ENCODE measurements around the gene KNTC1. TPM values are rescaled to one million over a fixed set of nuclear protein-coding genes. Genes with fewer than 3 reads are reported as not detected.
"Not testable (repeated sequence)": the region's sequence is repeated elsewhere in the genome, so short reads cannot be mapped to it uniquely, and the experiment has no call there.

KNTC1 gene
- total RNA-seq, 1 experiment from 2014 or later = 111 TPM

- TF ChIP-seq, protein P1, sequence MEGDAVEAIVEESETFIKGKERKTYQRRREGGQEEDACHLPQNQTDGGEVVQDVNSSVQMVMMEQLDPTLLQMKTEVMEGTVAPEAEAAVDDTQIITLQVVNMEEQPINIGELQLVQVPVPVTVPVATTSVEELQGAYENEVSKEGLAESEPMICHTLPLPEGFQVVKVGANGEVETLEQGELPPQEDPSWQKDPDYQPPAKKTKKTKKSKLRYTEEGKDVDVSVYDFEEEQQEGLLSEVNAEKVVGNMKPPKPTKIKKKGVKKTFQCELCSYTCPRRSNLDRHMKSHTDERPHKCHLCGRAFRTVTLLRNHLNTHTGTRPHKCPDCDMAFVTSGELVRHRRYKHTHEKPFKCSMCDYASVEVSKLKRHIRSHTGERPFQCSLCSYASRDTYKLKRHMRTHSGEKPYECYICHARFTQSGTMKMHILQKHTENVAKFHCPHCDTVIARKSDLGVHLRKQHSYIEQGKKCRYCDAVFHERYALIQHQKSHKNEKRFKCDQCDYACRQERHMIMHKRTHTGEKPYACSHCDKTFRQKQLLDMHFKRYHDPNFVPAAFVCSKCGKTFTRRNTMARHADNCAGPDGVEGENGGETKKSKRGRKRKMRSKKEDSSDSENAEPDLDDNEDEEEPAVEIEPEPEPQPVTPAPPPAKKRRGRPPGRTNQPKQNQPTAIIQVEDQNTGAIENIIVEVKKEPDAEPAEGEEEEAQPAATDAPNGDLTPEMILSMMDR (conservative IDR thresholded peaks at IDR 0.05; ENCODE audit: low read depth, low read length) = no peak
- no peak for TF ChIP-seq EZH2 (IDR thresholded peaks at IDR 0.05; ENCODE audit: borderline replicate concordance, low read depth, low read length, poor library complexity, severe bottlenecking)
- no peaks in the 10 kb centered on the region for H3K9me3 ChIP-seq (ENCODE audit: low read depth, low read length, poor library complexity, severe bottlenecking)
- no peak overlapping the region for H3K4me3 ChIP-seq (ENCODE audit: low read depth, low read length, poor library complexity, severe bottlenecking)
- BruUV-seq (replicated peaks) = no TSS peak
- no peaks in the 10 kb centered on the region for H3K4me1 ChIP-seq (ENCODE audit: insufficient read depth, low read length, poor library complexity, severe bottlenecking)
- no peaks in the 10 kb centered on the region for H3K36me3 ChIP-seq (ENCODE audit: insufficient read depth, low read length, poor library complexity, severe bottlenecking)
- no peak for DNase-seq (ENCODE audit: low spot score)
- no peak overlapping the region for H3K27ac ChIP-seq (ENCODE audit: low read depth, low read length, poor library complexity, severe bottlenecking)
- intact Hi-C loops (cut with micrococcal nuclease; ENCODE audit: unreplicated experiment) = no loop called here
- H3K27me3 ChIP-seq (replicated peaks; ENCODE audit: insufficient read depth, low read depth, low read length, poor library complexity) = no peaks in the 10 kb centered on the region
- CTCF ChIA-PET = no interaction called here
- POLR2A ChIA-PET (ENCODE audit: low non-redundant PET) = no interaction called here
Measured at GRCh38 chr12:122646517-122647217, 119.6 kb downstream of the KNTC1 start.

DNA sequence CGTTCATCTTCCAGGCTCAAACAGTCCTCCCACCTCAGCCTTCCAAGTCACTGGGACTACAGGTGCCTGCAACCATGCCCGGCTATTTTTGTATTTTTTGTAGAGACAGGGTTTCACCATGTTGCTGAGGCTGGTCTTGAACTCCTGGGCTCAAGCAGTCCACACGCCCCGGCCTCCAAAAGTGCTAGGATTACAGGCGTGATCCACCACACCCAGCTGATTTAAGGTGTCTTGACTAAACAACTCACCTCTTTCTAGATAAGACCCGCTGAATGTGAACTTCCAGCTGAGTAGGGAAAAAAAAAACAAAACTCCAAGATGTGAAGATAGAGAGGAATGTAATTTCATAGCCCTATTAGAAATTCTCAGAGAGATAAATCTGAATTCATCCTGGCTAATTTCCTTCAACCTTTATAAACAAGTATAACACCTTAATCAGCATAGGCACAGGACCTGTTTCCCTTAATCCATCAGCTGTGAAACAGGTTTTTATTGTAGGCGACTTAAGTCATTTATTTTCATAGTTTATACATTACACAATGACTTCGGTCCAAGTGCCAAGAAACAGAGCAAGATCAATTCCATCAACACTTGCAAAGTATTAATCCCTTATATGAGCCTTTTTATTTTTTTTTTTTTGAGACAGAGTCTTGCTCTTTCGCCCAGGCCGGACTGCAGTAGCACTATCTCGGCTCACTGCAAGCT, 124.6 kb downstream of the KNTC1 start:
- ChIA-PET CTCF (no interaction called here), POLR2A (ENCODE audit: low non-redundant PET) (no interaction called here)
- no peak for DNase-seq (ENCODE audit: low spot score)
- Histone ChIP-seq H3K4me3 (ENCODE audit: low read depth, low read length, poor library complexity, severe bottlenecking) (no peak overlapping the region), H3K4me1 (ENCODE audit: insufficient read depth, low read length, poor library complexity, severe bottlenecking) (no peaks in the 10 kb centered on the region), H3K36me3 (ENCODE audit: insufficient read depth, low read length, poor library complexity, severe bottlenecking) (no peaks in the 10 kb centered on the region), H3K27me3 (replicated peaks; ENCODE audit: insufficient read depth, low read depth, low read length, poor library complexity) (no peaks in the 10 kb centered on the region), H3K9me3 (ENCODE audit: low read depth, low read length, poor library complexity, severe bottlenecking) (no peaks in the 10 kb centered on the region), H3K27ac (ENCODE audit: low read depth, low read length, poor library complexity, severe bottlenecking) (no peak overlapping the region)
- no TSS peak for BruUV-seq (replicated peaks)
- TF ChIP-seq, protein P1 (conservative IDR thresholded peaks at IDR 0.05; ENCODE audit: low read depth, low read length) = no peak
- no peak for TF ChIP-seq EZH2 (IDR thresholded peaks at IDR 0.05; ENCODE audit: borderline replicate concordance, low read depth, low read length, poor library complexity, severe bottlenecking)
- intact Hi-C loops (cut with micrococcal nuclease; ENCODE audit: unreplicated experiment) = no loop called here

- H3K4me3 ChIP-seq (ENCODE audit: low read depth, low read length, poor library complexity, severe bottlenecking); POLR2A ChIA-PET (ENCODE audit: low non-redundant PET); H3K27ac ChIP-seq (ENCODE audit: low read depth, low read length, poor library complexity, severe bottlenecking); H3K4me1 ChIP-seq (ENCODE audit: insufficient read depth, low read length, poor library complexity, severe bottlenecking); H3K9me3 ChIP-seq (ENCODE audit: low read depth, low read length, poor library complexity, severe bottlenecking); H3K27me3 ChIP-seq (replicated peaks; ENCODE audit: insufficient read depth, low read depth, low read length, poor library complexity); intact Hi-C loops (cut with micrococcal nuclease; ENCODE audit: unreplicated experiment); H3K36me3 ChIP-seq (ENCODE audit: insufficient read depth, low read length, poor library complexity, severe bottlenecking); CTCF ChIA-PET; DNase-seq (ENCODE audit: low spot score); BruUV-seq (replicated peaks): not testable (repeated sequence)
Measured at GRCh38 chr12:122653291-122653690, 126.2 kb downstream of the KNTC1 start.
